HCT116 (cell line): ENCODE measurements around the gene ZNF576. TPM values are rescaled to one million over a fixed set of nuclear protein-coding genes. Genes with fewer than 3 reads are reported as not detected.

Experiments used
- ATAC-seq: fragments of 200-7000 bp; cut with Tn5 transposase; 2 replicates; pipeline ENCODE4 v1.9.1; 2020; ENCODE audit warnings: mild to moderate bottlenecking, moderate library complexity
- BruUV-seq: library from RNA; stranded (reverse); fragments of 400-500 nt; replicated peaks from 2 replicates; lab custom pipeline; 2021; lab: Mats Ljungman, UMichigan
- CTCF ChIA-PET: fragments of 300-600 bp; sonication (Branson Sonifier 250); formaldehyde crosslinking; loops from one replicate; lab custom pipeline; 2021; ENCODE audit warnings: antibody characterized with exemption; lab: Charles Lee
- POLR2A ChIA-PET: fragments of 300-600, 350-600 bp; sonication (Branson Sonifier 250); formaldehyde crosslinking; loops from one replicate; lab custom pipeline; 2021; ENCODE audit warnings: antibody characterized with exemption; lab: Charles Lee
- RAD21 ChIA-PET, 2 experiments: fragments of 300-600 bp; sonication (Branson Sonifier 250); formaldehyde crosslinking; loops; one replicate each; lab custom pipeline; 2023; ENCODE audit warnings: low total read pairs in 2 of 2; ENCODE audit not compliant: uncharacterized antibody in 2 of 2, unreplicated experiment in 2 of 2, low non-redundant PET in 1 of 2; lab: Charles Lee
- DNase-seq: peaks from one replicate; pipeline ENCODE4 v3.0.0-alpha.2; 2010; ENCODE audit warnings: low read depth, low spot score
- H2AFZ ChIP-seq: fragments of 200-600 bp; shearing (Covaris generic), sonication (generic); 2 replicates; pipeline ENCODE4 v1.6.1; 2017; ENCODE audit warnings: low read depth, mixed run types, mixed read lengths, antibody characterized with exemption, low read length; ENCODE audit not compliant: poor library complexity, severe bottlenecking
- H3K27ac ChIP-seq: 2 replicates; pipeline ENCODE4 v1.5.1; 2012; ENCODE audit warnings: low read depth, low read length
- H3K27me3 ChIP-seq: fragments of 200-600 bp; sonication (generic); 2 replicates; pipeline ENCODE4 v1.6.1; 2016; ENCODE audit warnings: mixed run types, low read length, mixed read lengths; ENCODE audit not compliant: insufficient read depth
- H3K36me3 ChIP-seq, 2 experiments: fragments of 200-500 bp in 1 of 2; fragments of 200-600 bp in 1 of 2; sonication (Bioruptor generic) in 1 of 2; sonication (generic) in 1 of 2; 2 replicates each; pipeline versions ENCODE4 v1.5.1 to v1.6.1; 2014 to 2016; ENCODE audit warnings: low read length in 2 of 2, inconsistent platforms in 1 of 2, mixed read lengths in 1 of 2, mixed run types in 1 of 2; ENCODE audit not compliant: insufficient read depth in 2 of 2, control insufficient read depth in 1 of 2
- H3K4me1 ChIP-seq, 2 experiments: fragments of 200-600 bp in 1 of 2; sonication (generic) in 1 of 2; 2 replicates each; pipeline versions ENCODE4 v1.5.1 to v1.6.1; 2012 to 2017; ENCODE audit warnings: low read length in 2 of 2, inconsistent platforms in 1 of 2, mild to moderate bottlenecking in 1 of 2, mixed read lengths in 1 of 2, mixed run types in 1 of 2, moderate library complexity in 1 of 2; ENCODE audit not compliant: insufficient read depth in 2 of 2, control insufficient read depth in 1 of 2
- H3K4me2 ChIP-seq: fragments of 200-600 bp; sonication (generic); 2 replicates; pipeline ENCODE4 v1.6.1; 2017; ENCODE audit warnings: mixed run types, low read length, mixed read lengths
- H3K4me3 ChIP-seq, 2 experiments: fragments of 200-600 bp in 1 of 2; sonication (generic) in 1 of 2; replicated peaks in 1 of 2; 2 replicates each; pipeline ENCODE4 v1.5.1; 2011 to 2016; ENCODE audit warnings: low read length in 2 of 2, control low read depth in 1 of 2, low read depth in 1 of 2, mild to moderate bottlenecking in 1 of 2, mixed read lengths in 1 of 2, mixed run types in 1 of 2
- H3K79me2 ChIP-seq: fragments of 200-600 bp; sonication (generic); 2 replicates; pipeline ENCODE4 v1.6.1; 2017; ENCODE audit warnings: mild to moderate bottlenecking, mixed run types, low read length, moderate library complexity, mixed read lengths; ENCODE audit not compliant: insufficient read depth
- H3K9ac ChIP-seq: fragments of 200-600 bp; sonication (generic); 2 replicates; pipeline ENCODE4 v1.6.1; 2016; ENCODE audit warnings: low read length, mixed read lengths
- H3K9me2 ChIP-seq: fragments of 200-600 bp; sonication (generic), shearing (Covaris generic); 2 replicates; pipeline ENCODE4 v1.6.1; 2017; ENCODE audit warnings: mixed run types, mild to moderate bottlenecking, moderate library complexity; ENCODE audit not compliant: insufficient read depth
- H3K9me3 ChIP-seq, 2 experiments: fragments of 200-500 bp in 1 of 2; fragments of 200-600 bp in 1 of 2; sonication (Bioruptor generic) in 1 of 2; sonication (generic) in 1 of 2; 2 replicates each; pipeline ENCODE4 v1.6.1; 2014 to 2017; ENCODE audit warnings: low read length in 2 of 2, mixed read lengths in 2 of 2, inconsistent platforms in 1 of 2, low read depth in 1 of 2, mild to moderate bottlenecking in 1 of 2, mixed run types in 1 of 2, moderate library complexity in 1 of 2; ENCODE audit not compliant: control insufficient read depth in 1 of 2, insufficient read depth in 1 of 2
- H4K20me1 ChIP-seq: fragments of 200-600 bp; sonication (generic), shearing (Covaris generic); 2 replicates; pipeline ENCODE4 v1.6.1; 2017; ENCODE audit warnings: mixed run types, mild to moderate bottlenecking, moderate library complexity; ENCODE audit not compliant: insufficient read depth
- EZH2phosphoT487 ChIP-seq: fragments of 200-600 bp; IDR thresholded peaks from 2 replicates; pipeline ENCODE4 v1.6.1; 2018; ENCODE audit warnings: antibody characterized with exemption, borderline replicate concordance
- POLR2A ChIP-seq: IDR thresholded peaks from 2 replicates; pipeline ENCODE4 v1.7.0; 2011; ENCODE audit warnings: borderline replicate concordance; ENCODE audit not compliant: insufficient read depth, insufficient read length; ENCODE audit errors: extremely low read depth
- POLR2AphosphoS5 ChIP-seq: IDR thresholded peaks from 2 replicates; pipeline ENCODE4 v1.6.1; 2011; ENCODE audit warnings: mild to moderate bottlenecking, low read depth, low read length, moderate library complexity
- SIN3A ChIP-seq: IDR thresholded peaks from 2 replicates; pipeline ENCODE4 v1.6.1; 2012; ENCODE audit warnings: low read depth
- ZBTB33 ChIP-seq: IDR thresholded peaks from 2 replicates; pipeline ENCODE4 v1.6.1; 2011; ENCODE audit warnings: mild to moderate bottlenecking, low read length, moderate library complexity; ENCODE audit not compliant: insufficient replicate concordance; ENCODE audit errors: extremely low read depth
- ZNF274 ChIP-seq: fragments of 200-500 bp; sonication (Bioruptor generic); IDR thresholded peaks from 2 replicates; pipeline ENCODE4 v1.6.1; 2014; ENCODE audit warnings: mild to moderate bottlenecking, low read depth, low read length, inconsistent platforms
- intact Hi-C: fragments of 100-400 bp; cut with micrococcal nuclease; formaldehyde crosslinking; loops from 2 replicates; pipeline ENCODE4 v1.10.0; 2022
- total RNA-seq: library from RNA; stranded (reverse); gene quantifications from one replicate; pipeline ENCODE4 v1.2.1, GENCODE V29; 2021; ENCODE audit not compliant: unreplicated experiment

The ZNF576 gene
- total RNA-seq, 1 experiment from 2014 or later: 11.2 TPM

GRCh38 chr19:43605875-43606568, 9.6 kb downstream of the ZNF576 start:
- H2AFZ ChIP-seq: no peak overlapping the region
- POLR2A ChIA-PET: interaction anchor here (1.9 kb wide), 1 partner anchor 10 kb away, joined by 5 read pairs; the partner anchor contains the start of genes IRGQ and ZNF576
- no peak for ATAC-seq
- intact Hi-C loops: no loop called here
- DNase-seq: no peak
- H3K9me3 ChIP-seq: no peaks in the 10 kb centered on the region
- no TSS peak for BruUV-seq
- no peak overlapping the region for H3K4me3 ChIP-seq
- no peaks in the 10 kb centered on the region for H3K27me3 ChIP-seq
- TF ChIP-seq SIN3A (no peak), ZNF274 (no peak), POLR2AphosphoS5 (no peak), POLR2A (no peak), ZBTB33 (no peak), EZH2phosphoT487 (no peak)
- H3K4me2 ChIP-seq: no peak overlapping the region
- H3K79me2 ChIP-seq: no peaks in the 10 kb centered on the region
- RAD21 ChIA-PET: no interaction called here
- CTCF ChIA-PET: interaction anchor here (1.2 kb wide), 1 partner anchor 11 kb away, joined by 3 read pairs; no protein-coding TSS in a partner anchor
- no peaks in the 10 kb centered on the region for H3K9me2 ChIP-seq
- H3K27ac ChIP-seq: no peak overlapping the region
- H4K20me1 ChIP-seq: no peaks in the 10 kb centered on the region
- H3K9ac ChIP-seq: no peak overlapping the region
- H3K4me1 ChIP-seq: no peaks in the 10 kb centered on the region
- peaks cover 2 to 4% of the 10 kb centered on the region in 2 experiments; a peak in 1 of 4 replicates for H3K36me3 ChIP-seq
